ENCODE results near the gene MRPS9. TPM values are rescaled to one million over a fixed set of nuclear protein-coding genes. Genes with fewer than 3 reads are reported as not detected.

MRPS9 gene
- total RNA-seq, 1 experiment from 2014 or later, result 68.6 TPM

GRCh38 chr2:105052773-105053172, 14.9 kb downstream of the MRPS9 start:
- Histone ChIP-seq H3K9me3 (no peaks in the 10 kb centered on the region), H3K36me3 (ENCODE audit: control insufficient read depth, insufficient read depth, low read length) (no peaks in the 10 kb centered on the region), H3K4me3 (ENCODE audit: low read depth, low read length) (no peak overlapping the region), H3K27me3 (replicated peaks; ENCODE audit: control insufficient read depth, insufficient read depth, low read length) (no peaks in the 10 kb centered on the region), H3K4me1 (no peaks in the 10 kb centered on the region)
- Mint-ChIP-seq H3K36me3 (ENCODE audit: insufficient read depth, unreplicated experiment) (peaks cover 18% of the 10 kb centered on the region), H3K27me3 (ENCODE audit: insufficient read depth, unreplicated experiment) (no peaks in the 10 kb centered on the region), H3K4me3 (ENCODE audit: unreplicated experiment) (no peak overlapping the region), H3K9me3 (ENCODE audit: unreplicated experiment) (no peaks in the 10 kb centered on the region), H3K4me1 (ENCODE audit: low read depth, unreplicated experiment) (no peaks in the 10 kb centered on the region), H3K27ac (ENCODE audit: unreplicated experiment) (no peak overlapping the region)
- POLR2A ChIA-PET, result no interaction called here
- no TSS peak for BruUV-seq (replicated peaks)
- intact Hi-C loops (cut with micrococcal nuclease; ENCODE audit: unreplicated experiment), result no loop called here
- CTCF ChIA-PET, result no interaction called here
- DNase-seq, result no peak
- no peak for TF ChIP-seq CTCF (IDR thresholded peaks at IDR 0.05; ENCODE audit: insufficient read depth in 1 of 2, low read depth in 1 of 2, low read length in 1 of 2, severe bottlenecking in 1 of 2, unreplicated experiment in 1 of 2)

GRCh38 chr2:105055613-105056012, 17.7 kb downstream of the MRPS9 start:
- Histone ChIP-seq H3K27me3 (replicated peaks; ENCODE audit: control insufficient read depth, insufficient read depth, low read length) (no peaks in the 10 kb centered on the region), H3K4me3 (ENCODE audit: low read depth, low read length) (no peak overlapping the region), H3K4me1 (no peaks in the 10 kb centered on the region), H3K9me3 (no peaks in the 10 kb centered on the region), H3K36me3 (ENCODE audit: control insufficient read depth, insufficient read depth, low read length) (no peaks in the 10 kb centered on the region)
- Mint-ChIP-seq H3K9me3 (ENCODE audit: unreplicated experiment) (no peaks in the 10 kb centered on the region), H3K27me3 (ENCODE audit: insufficient read depth, unreplicated experiment) (no peaks in the 10 kb centered on the region), H3K27ac (ENCODE audit: unreplicated experiment) (no peak overlapping the region), H3K4me1 (ENCODE audit: low read depth, unreplicated experiment) (peaks cover 4% of the 10 kb centered on the region), H3K4me3 (ENCODE audit: unreplicated experiment) (no peak overlapping the region), H3K36me3 (ENCODE audit: insufficient read depth, unreplicated experiment) (peaks cover 8% of the 10 kb centered on the region)
- intact Hi-C loops (cut with micrococcal nuclease; ENCODE audit: unreplicated experiment), result no loop called here
- DNase-seq, result no peak
- no TSS peak for BruUV-seq (replicated peaks)
- no peak for TF ChIP-seq CTCF (IDR thresholded peaks at IDR 0.05; ENCODE audit: insufficient read depth in 1 of 2, low read depth in 1 of 2, low read length in 1 of 2, severe bottlenecking in 1 of 2, unreplicated experiment in 1 of 2)
- ChIA-PET POLR2A (no interaction called here), CTCF (no interaction called here)

- no peaks in the 10 kb centered on the region for H3K9me3 Mint-ChIP-seq (ENCODE audit: unreplicated experiment)
- CTCF ChIA-PET, result no interaction called here
- no peak overlapping the region for H3K4me3 ChIP-seq (ENCODE audit: low read depth, low read length)
Observed at GRCh38 chr2:105056245-105056644, 18.4 kb downstream of the MRPS9 start.

More at GRCh38 chr2:105056245-105056644, 18.4 kb downstream of the MRPS9 start:
- no peaks in the 10 kb centered on the region for H3K9me3 ChIP-seq
- no peaks in the 10 kb centered on the region for H3K27me3 ChIP-seq (replicated peaks; ENCODE audit: control insufficient read depth, insufficient read depth, low read length)
- Mint-ChIP-seq H3K4me1 (ENCODE audit: low read depth, unreplicated experiment) (peaks cover 6% of the 10 kb centered on the region), H3K4me3 (ENCODE audit: unreplicated experiment) (no peak overlapping the region), H3K27me3 (ENCODE audit: insufficient read depth, unreplicated experiment) (no peaks in the 10 kb centered on the region), H3K27ac (ENCODE audit: unreplicated experiment) (no peak overlapping the region), H3K36me3 (ENCODE audit: insufficient read depth, unreplicated experiment) (peaks cover 8% of the 10 kb centered on the region)
- intact Hi-C loops (cut with micrococcal nuclease; ENCODE audit: unreplicated experiment), result no loop called here
- no peaks in the 10 kb centered on the region for H3K36me3 ChIP-seq (ENCODE audit: control insufficient read depth, insufficient read depth, low read length)
- DNase-seq, result no peak
- no peaks in the 10 kb centered on the region for H3K4me1 ChIP-seq
- no TSS peak for BruUV-seq (replicated peaks)
- POLR2A ChIA-PET, result no interaction called here
- TF ChIP-seq CTCF (IDR thresholded peaks at IDR 0.05; ENCODE audit: insufficient read depth in 1 of 2, low read depth in 1 of 2, low read length in 1 of 2, severe bottlenecking in 1 of 2, unreplicated experiment in 1 of 2), result no peak
